HG03135 (cell line): Measurements from ENCODE around the gene MYH15.
A peak's percentile ranks its signal among the peaks of the same experiment; 100 is the strongest.

Experiments
- ATAC-seq: cut with Tn5 transposase; IDR thresholded peaks from one replicate; pipeline ENCODE4 v1.9.1; 2021; ENCODE audit warnings: mild to moderate bottlenecking, moderate library complexity; ENCODE audit not compliant: unreplicated experiment

Gene MYH15

DNA sequence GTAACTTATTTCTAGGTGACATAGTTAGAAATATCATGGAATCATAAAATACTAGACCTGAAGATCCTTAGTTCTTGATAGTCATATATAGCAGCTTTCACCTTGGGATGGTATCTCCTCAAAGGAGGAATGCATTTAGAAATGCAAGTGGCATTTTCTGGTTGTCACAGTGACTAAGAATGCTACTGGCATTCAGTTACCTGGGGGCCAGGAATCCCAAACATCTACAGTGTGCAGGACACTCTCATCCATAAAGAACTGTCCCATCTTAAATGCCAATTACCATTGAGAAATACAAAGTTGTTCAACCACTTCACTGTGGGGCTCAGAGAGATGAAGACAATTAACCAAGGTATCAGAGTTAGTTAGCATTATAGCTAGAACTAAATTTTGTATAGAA lies 36.7 kb downstream of the MYH15 start:
- ATAC-seq = no peak

GRCh38 chr3:108472001-108472591 lies 38.3 kb downstream of the MYH15 start:
- ATAC-seq = no peak

DNA sequence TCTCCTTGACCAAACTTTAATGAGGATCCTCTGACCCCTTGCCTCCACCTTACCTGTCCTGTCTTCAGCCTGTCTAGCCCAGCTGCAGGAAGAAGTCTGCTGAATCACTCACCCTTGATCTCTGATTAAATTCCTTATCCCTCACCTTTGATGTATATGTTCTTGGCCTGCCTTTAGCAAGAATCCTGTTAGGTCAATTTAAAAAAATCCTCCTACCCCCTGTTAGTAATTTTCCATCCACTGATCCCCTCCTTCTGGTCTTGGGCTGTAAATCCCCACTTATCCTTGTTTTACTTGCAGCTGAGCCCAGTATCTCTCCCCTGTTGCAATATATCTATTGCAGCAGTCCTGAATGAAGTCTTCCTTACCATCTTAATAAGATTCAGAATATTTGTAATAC lies 39.0 kb downstream of the MYH15 start:
- ATAC-seq = no peak

DNA sequence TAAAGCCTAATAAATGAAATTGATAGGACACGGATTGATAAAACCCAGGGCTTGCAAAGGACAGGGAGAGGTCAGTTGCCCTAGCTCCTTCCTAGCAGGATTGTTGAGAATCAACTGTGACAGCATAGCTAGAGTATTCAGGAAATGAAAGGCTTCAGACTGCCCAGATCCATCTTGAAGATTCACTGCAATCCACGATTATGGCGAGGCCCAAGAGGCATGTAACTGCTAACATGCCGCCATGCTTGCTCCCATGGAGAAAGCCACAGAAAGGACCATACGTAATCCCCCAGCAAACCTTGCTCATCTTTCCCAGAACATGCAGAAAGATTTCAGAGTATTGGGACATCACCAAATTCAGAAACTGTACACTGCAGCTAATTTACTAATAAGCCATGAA lies 41.3 kb downstream of the MYH15 start:
- ATAC-seq = no peak

GRCh38 chr3:108468577-108468976 lies 41.8 kb downstream of the MYH15 start:
- no peak for ATAC-seq

- ATAC-seq = no peak
These were observed 47.5 kb downstream of the MYH15 start for GRCh38 chr3:108462899-108463298.

GRCh38 chr3:108461661-108462111 lies 48.7 kb downstream of the MYH15 start:
- peak; percentile 95 for ATAC-seq

GRCh38 chr3:108459225-108459624 lies 51.2 kb downstream of the MYH15 start:
- ATAC-seq = no peak

DNA sequence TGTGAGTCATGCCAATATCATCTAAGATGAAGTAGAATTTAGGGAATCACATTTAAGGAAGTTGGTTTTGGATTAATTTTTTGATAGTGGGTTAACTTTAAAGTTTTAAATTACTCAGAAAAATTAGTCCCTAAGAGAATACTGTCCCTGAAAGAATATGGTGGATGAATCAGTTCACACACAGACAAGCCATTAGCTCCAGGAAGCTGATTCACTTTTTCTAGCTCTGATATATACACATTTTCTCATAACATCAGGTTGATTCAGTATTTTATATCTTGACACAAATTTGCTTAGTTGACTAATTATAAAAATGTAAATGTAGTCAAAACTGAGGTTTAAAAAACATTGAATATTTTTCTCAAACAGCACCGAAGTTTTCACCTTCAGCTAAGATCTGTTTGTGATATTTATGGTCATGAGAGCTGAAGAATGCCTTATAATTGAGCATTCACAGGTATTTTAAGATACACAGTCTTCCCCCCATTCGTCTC lies 55.1 kb downstream of the MYH15 start:
- no peak for ATAC-seq

- ATAC-seq = no peak
These were observed 56.8 kb downstream of the MYH15 start for GRCh38 chr3:108453565-108453964.

- no peak for ATAC-seq
These were observed 60.0 kb downstream of the MYH15 start for GRCh38 chr3:108450444-108450843.

GRCh38 chr3:108448593-108448992 lies 61.8 kb downstream of the MYH15 start:
- ATAC-seq = no peak

DNA sequence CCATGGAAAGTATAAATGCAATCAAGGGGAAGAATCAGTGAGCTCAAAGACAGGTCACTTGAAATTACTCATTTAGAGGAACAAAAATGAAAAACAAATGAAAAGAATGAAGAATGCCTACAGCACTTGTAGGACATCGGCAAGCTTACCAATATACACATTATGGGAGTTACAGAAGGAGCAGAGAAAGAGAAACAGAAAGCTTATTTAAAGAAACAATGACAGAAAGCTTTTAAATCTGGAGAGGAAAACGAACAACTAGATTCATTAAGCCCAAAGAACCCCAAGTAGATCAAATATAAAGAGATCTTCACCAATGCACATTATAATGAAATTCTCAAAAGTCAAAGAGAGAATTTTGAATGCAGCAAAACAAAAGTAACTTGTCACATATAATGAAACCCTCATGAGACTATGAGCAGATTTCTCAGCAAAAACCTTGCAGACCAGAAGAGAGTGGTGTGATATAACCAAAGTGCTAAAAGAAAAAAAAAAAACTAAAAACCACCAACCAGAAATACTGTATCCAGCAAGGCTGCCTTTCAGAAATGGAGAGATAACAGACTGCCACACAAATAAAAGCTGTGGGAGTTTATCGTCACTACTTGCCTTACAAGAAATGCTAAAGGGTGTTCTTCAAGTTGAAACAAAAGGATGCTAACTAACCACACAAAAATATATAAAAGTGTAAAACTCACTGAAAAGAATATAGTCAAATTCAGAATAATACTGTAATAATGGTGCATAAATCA lies 63.1 kb downstream of the MYH15 start:
- no peak for ATAC-seq

DNA sequence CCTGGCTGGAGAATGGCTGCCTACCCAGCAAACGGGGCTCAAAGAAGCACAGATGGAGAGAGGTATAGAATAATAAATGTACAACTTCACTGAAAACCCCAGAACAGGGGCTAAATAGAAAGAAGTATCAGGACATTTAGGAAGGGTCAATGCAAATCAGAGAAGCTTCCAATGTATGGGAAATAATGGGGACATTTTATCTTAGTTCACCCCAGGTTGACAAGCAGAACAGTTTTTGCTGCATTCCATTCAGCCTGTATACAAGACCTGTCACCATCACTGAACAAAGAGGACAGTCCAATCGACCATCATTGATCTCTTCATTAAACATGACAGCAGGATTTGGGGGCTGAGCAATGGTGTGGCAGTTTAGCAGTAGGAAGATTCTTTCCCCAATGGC lies 68.1 kb downstream of the MYH15 start:
- ATAC-seq = no peak

GRCh38 chr3:108441518-108441917 lies 68.9 kb downstream of the MYH15 start:
- ATAC-seq = no peak

DNA sequence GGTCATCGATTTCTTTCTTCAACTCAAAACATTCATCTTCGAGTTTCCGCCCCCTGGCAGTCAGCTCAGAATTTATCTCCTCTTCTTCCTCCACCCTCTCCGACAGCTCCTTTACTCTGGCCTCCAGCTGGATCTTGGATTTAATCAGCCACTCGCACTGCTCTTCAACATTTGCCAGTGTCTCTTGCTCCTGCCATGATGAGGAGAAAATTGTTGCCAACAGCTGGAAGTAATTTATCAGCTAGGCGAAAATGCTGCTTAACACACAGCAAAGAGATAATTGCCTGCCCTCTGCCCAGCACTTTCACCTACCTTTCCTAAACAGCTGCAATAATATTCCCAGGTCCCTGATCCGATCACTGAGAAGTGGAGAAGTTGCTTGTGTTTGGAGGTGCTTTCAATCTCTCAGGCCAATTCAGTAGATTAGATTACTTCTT lies 69.3 kb downstream of the MYH15 start:
- no peak for ATAC-seq

GRCh38 chr3:108438542-108438941 lies 71.9 kb downstream of the MYH15 start:
- no peak for ATAC-seq

DNA sequence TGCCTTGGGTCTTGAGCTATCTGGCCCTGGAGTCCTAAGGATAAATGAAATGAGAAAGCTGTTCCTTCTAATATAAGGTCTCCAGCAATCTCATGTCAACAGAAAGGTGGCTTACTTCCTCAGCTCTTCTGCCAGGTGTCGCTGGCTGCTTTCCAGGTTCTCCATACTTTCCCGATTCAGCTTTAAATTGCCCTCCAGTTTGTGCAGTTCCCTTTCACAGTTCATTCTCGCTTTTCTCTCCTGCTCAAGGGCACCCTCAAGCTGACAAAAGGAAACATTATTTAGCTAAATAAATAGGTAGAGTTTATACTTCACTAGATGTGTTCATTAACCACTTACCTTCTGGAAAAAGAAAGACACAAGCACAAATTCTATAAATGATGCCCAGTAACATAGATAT lies 73.0 kb downstream of the MYH15 start:
- ATAC-seq = no peak

- ATAC-seq = no peak
These were observed 76.5 kb downstream of the MYH15 start for GRCh38 chr3:108433928-108434327.

DNA sequence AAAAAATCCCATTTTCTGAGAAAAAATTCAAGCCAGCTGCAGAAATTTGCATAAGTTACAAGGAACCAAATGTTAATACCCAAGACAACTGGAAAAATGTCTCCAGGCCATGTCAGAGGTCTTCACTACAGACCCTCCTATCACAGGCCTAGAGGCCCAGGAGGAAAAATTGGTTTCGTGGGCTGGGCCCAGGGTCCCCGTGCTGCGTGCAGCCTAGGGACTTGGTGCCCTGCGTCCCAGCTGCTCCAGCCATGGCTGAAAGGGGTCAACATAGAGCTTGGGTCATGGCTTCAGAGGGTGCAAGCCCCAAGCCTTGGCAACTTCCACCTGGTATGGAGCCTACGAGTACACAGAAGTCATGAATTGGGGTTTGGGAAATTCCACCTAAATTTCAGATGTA lies 78.0 kb downstream of the MYH15 start:
- ATAC-seq = no peak

GRCh38 chr3:108430540-108430939 lies 79.9 kb downstream of the MYH15 start:
- no peak for ATAC-seq

DNA sequence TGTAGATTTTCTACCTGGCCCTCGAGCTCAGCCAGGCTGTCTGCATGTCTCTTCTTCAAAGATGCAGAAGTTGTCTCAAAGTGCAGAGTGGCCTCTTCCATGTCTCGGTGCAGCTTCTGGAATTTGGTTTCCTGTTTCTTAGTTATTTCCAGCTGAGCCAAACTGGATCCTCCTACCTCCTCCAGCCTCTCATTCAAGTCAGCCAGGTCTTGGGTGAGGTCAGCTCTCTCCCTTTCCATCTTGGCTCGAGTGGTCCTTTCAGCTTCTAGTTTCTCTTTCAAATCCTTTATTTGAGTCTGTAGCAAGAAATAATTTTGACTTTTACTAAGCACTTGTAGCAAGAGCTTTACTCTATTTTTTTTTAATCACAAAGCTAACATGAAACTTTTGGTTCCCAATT lies 81.8 kb downstream of the MYH15 start:
- no peak for ATAC-seq
